ENCODE results near the gene ANKRD1. TPM values are rescaled to one million over a fixed set of nuclear protein-coding genes. Genes with fewer than 3 reads are reported as not detected.

The ANKRD1 gene
- total RNA-seq, 4 donors from 2014 or later = 18.6 to 168 (median 98.5) TPM

GRCh38 chr10:90967865-90968264 lies 47.0 kb upstream of the ANKRD1 start:
- H3K27me3 ChIP-seq = no peaks in the 10 kb centered on the region
- H3K36me3 ChIP-seq = no peaks in the 10 kb centered on the region
- H3K9me3 ChIP-seq = no peaks in the 10 kb centered on the region
- intact Hi-C loops (cut with DNase I; ENCODE audit: low total_unique reads) = no loop called here
- DNase-seq (no peak), ATAC-seq (no peak)
- TF ChIP-seq POLR2A (IDR thresholded peaks at IDR 0.05) = no peak
- TF ChIP-seq CTCF (IDR thresholded peaks at IDR 0.05 in 4 of 5, conservative IDR thresholded peaks at IDR 0.05 in 1 of 5) = no peak
- peaks cover 16 to 23% of the 10 kb centered on the region in 2 donors for H3K4me1 ChIP-seq
- no peak overlapping the region for H3K27ac ChIP-seq
- in situ Hi-C loops (cut with MboI; ENCODE audit: low sequenced_read_pairs in 4 of 4) = loop anchor here in 2 of 4 donors (5.0 to 10.0 kb wide), 2 partner anchors 53 to 56 kb away; no protein-coding TSS in a partner anchor
- H3K4me3 ChIP-seq = no peak overlapping the region

GRCh38 chr10:90966146-90966545 lies 45.3 kb upstream of the ANKRD1 start:
- ATAC-seq = no peak
- in situ Hi-C loops (cut with MboI; ENCODE audit: low sequenced_read_pairs in 4 of 4) = loop anchor here in 2 of 4 donors (5.0 to 10.0 kb wide), 2 partner anchors 51 to 54 kb away; no protein-coding TSS in a partner anchor

DNA sequence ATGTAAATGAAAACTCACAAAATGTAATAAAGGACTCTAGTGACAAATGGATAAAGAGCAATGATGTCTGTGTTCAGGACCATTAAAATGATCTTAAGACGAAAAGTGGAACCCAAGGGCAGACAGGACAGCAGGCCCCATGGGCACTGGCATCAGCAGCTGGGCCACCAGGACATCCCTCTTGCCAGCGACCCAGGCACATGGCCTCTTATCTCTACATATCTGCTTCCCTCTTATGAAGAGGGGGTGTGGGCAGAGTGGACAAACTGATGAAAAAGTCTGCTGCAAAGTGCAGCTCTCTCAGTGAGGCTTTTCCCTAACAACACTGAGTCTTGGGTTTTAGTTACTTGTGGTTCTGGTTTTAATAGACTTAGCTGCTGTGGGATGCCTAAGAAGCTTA lies 44.8 kb upstream of the ANKRD1 start:
- H3K27me3 ChIP-seq = no peaks in the 10 kb centered on the region
- DNase-seq (no peak), ATAC-seq (no peak)
- in situ Hi-C loops (cut with MboI; ENCODE audit: low sequenced_read_pairs in 4 of 4) (loop anchor here in 2 of 4 donors (5.0 to 10.0 kb wide), 2 partner anchors 51 to 53 kb away; no protein-coding TSS in a partner anchor), intact Hi-C loops (cut with DNase I; ENCODE audit: low total_unique reads) (no loop called here)
- no peak overlapping the region for H3K27ac ChIP-seq
- H3K4me1 ChIP-seq = peaks cover 32 to 35% of the 10 kb centered on the region in 2 donors
- no peak for TF ChIP-seq CTCF (IDR thresholded peaks at IDR 0.05 in 4 of 5, conservative IDR thresholded peaks at IDR 0.05 in 1 of 5)
- no peak for TF ChIP-seq POLR2A (IDR thresholded peaks at IDR 0.05)
- H3K36me3 ChIP-seq = no peaks in the 10 kb centered on the region
- no peak overlapping the region for H3K4me3 ChIP-seq
- no peaks in the 10 kb centered on the region for H3K9me3 ChIP-seq

More at GRCh38 chr10:90966146-90966545, 45.3 kb upstream of the ANKRD1 start:
- intact Hi-C loops (cut with DNase I; ENCODE audit: low total_unique reads) = no loop called here
- no peak for TF ChIP-seq POLR2A (IDR thresholded peaks at IDR 0.05)
- no peak for TF ChIP-seq CTCF (IDR thresholded peaks at IDR 0.05 in 4 of 5, conservative IDR thresholded peaks at IDR 0.05 in 1 of 5)
- H3K4me1 ChIP-seq = peaks cover 28 to 31% of the 10 kb centered on the region in 2 donors
- H3K36me3 ChIP-seq = no peaks in the 10 kb centered on the region
- H3K9me3 ChIP-seq = no peaks in the 10 kb centered on the region
- no peak overlapping the region for H3K4me3 ChIP-seq
- H3K27ac ChIP-seq = no peak overlapping the region
- DNase-seq = no peak
- no peaks in the 10 kb centered on the region for H3K27me3 ChIP-seq

DNA sequence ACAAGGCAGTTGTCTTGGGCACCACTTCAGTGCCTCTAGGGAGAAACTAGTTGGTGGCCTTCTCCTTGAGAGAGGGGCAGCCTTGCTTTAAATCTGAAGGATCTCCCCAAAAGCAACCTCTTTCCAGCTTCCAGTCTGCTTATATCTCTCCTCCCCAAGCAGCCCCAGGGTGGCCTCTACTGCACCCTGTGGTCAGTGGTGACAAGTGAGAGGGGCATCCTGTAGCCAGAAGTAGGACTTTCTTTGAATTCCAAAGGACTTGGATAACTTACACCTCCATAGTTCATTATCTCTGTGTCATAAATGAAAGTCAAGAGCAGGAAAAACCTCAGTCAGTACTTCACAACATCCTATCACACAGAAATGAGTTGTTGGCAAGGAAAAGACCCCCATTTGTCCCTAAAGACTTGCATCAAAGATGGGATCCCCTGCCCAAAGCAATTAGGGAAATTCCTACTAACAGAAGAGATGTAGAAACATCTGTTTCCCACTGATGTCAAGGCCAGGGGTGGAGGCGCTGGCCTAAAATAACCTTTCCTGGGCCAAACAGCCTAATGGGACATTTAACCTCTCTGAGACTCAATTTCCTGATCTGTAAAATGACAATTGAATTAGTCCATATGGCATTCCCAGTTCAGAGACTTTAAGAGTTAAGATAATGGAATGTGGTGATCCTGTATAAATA lies 44.0 kb upstream of the ANKRD1 start:
- Histone ChIP-seq H3K27ac (no peak overlapping the region), H3K27me3 (no peaks in the 10 kb centered on the region), H3K4me1 (peaks cover 37 to 40% of the 10 kb centered on the region in 2 donors), H3K9me3 (no peaks in the 10 kb centered on the region), H3K36me3 (no peaks in the 10 kb centered on the region), H3K4me3 (no peak overlapping the region)
- ATAC-seq (no peak), DNase-seq (no peak)
- intact Hi-C loops (cut with DNase I; ENCODE audit: low total_unique reads) (no loop called here), in situ Hi-C loops (cut with MboI; ENCODE audit: low sequenced_read_pairs in 4 of 4) (loop anchor here in 2 of 4 donors (5.0 to 10.0 kb wide), 2 partner anchors 50 to 53 kb away; no protein-coding TSS in a partner anchor)
- TF ChIP-seq POLR2A (IDR thresholded peaks at IDR 0.05) = no peak
- no peak for TF ChIP-seq CTCF (IDR thresholded peaks at IDR 0.05 in 4 of 5, conservative IDR thresholded peaks at IDR 0.05 in 1 of 5)
